ENCODE results near the gene IKZF2.

GRCh38 chr2:212956665-212957607, 194.5 kb downstream of the IKZF2 start:
- TF ChIP-seq, protein P1, sequence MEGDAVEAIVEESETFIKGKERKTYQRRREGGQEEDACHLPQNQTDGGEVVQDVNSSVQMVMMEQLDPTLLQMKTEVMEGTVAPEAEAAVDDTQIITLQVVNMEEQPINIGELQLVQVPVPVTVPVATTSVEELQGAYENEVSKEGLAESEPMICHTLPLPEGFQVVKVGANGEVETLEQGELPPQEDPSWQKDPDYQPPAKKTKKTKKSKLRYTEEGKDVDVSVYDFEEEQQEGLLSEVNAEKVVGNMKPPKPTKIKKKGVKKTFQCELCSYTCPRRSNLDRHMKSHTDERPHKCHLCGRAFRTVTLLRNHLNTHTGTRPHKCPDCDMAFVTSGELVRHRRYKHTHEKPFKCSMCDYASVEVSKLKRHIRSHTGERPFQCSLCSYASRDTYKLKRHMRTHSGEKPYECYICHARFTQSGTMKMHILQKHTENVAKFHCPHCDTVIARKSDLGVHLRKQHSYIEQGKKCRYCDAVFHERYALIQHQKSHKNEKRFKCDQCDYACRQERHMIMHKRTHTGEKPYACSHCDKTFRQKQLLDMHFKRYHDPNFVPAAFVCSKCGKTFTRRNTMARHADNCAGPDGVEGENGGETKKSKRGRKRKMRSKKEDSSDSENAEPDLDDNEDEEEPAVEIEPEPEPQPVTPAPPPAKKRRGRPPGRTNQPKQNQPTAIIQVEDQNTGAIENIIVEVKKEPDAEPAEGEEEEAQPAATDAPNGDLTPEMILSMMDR (conservative IDR thresholded peaks at IDR 0.05; ENCODE audit: low read depth, low read length), result no peak
- TF ChIP-seq EZH2 (IDR thresholded peaks at IDR 0.05; ENCODE audit: low read length, unreplicated experiment), result no peak

Data from PC-3 (cell line).